ENCODE results near the gene PSMB3. TPM values are rescaled to one million over a fixed set of nuclear protein-coding genes. Genes with fewer than 3 reads are reported as not detected.

The PSMB3 gene
- total and polyA plus RNA-seq, 10 donors = 119 to 235 (median 172) TPM

DNA sequence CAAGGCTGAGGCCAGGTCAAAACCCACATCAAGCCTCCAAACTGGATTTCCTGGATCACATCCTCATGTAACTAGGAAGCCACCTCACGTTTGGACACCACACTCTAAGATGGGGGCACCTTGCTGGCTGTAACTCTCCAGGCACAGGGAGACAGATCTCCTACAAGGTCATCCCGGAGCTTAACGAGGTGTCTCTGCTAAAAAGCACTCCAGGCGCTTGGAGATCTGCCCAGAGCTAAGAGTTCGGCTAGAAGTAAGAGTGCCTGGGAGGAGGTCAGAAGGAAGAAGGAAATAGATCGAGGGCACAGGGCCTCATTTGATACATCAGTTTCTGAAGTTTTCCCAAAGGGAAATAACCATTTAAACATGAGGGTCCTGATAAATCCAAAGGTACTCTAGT, 15.9 kb downstream of the PSMB3 start:
- Histone ChIP-seq H3K4me1 (peaks cover 0 to 5% (median 0%) of the 10 kb centered on the region in 6 donors), H3K4me3 (no peak overlapping the region), H3K36me3 (peaks cover 0 to 100% (median 96%) of the 10 kb centered on the region in 6 donors), H3K27me3 (replicated peaks in 1 of 7) (no peaks in the 10 kb centered on the region), H3K27ac (no peak overlapping the region), H3K9me3 (no peaks in the 10 kb centered on the region)
- DNase-seq = no peak
- intact Hi-C loops (cut with DNase I; ENCODE audit: low total_unique reads) = no loop called here
- TF ChIP-seq POLR2AphosphoS5 (IDR thresholded peaks at IDR 0.05) (no peak), POLR2A (IDR thresholded peaks at IDR 0.05) (no peak)
- TF ChIP-seq, protein P1, sequence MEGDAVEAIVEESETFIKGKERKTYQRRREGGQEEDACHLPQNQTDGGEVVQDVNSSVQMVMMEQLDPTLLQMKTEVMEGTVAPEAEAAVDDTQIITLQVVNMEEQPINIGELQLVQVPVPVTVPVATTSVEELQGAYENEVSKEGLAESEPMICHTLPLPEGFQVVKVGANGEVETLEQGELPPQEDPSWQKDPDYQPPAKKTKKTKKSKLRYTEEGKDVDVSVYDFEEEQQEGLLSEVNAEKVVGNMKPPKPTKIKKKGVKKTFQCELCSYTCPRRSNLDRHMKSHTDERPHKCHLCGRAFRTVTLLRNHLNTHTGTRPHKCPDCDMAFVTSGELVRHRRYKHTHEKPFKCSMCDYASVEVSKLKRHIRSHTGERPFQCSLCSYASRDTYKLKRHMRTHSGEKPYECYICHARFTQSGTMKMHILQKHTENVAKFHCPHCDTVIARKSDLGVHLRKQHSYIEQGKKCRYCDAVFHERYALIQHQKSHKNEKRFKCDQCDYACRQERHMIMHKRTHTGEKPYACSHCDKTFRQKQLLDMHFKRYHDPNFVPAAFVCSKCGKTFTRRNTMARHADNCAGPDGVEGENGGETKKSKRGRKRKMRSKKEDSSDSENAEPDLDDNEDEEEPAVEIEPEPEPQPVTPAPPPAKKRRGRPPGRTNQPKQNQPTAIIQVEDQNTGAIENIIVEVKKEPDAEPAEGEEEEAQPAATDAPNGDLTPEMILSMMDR (IDR thresholded peaks at IDR 0.05 in 8 of 11, conservative IDR thresholded peaks at IDR 0.05 in 3 of 11) = no peak
- 53 to 83% (median 75%) methylated on average over 5 to 6 of the region's 6 CpGs for WGBS, 5 donors

DNA sequence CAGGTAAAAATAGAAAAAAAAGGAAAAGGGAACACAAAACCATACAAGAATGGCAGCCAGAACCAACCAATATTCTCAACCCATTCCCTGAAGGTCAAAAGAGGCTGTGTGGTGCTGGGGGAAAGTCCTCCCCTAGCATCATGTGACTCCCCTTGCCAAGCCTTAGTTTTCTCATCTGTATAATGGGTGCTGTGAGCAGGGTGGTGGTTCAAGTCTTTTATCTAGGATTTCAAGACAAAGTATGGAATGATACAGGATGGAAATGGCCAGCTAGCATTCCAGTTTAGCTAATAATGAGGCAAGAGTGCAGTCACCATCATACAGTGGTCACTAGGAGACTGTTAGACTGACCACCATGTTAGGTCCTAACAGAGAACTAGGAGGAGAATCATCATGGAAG, 20.7 kb downstream of the PSMB3 start:
- no peak for TF ChIP-seq POLR2AphosphoS5 (IDR thresholded peaks at IDR 0.05)
- TF ChIP-seq, protein P1 (IDR thresholded peaks at IDR 0.05 in 8 of 11, conservative IDR thresholded peaks at IDR 0.05 in 3 of 11) = no peak
- TF ChIP-seq POLR2A (IDR thresholded peaks at IDR 0.05) = no peak
- no peak for DNase-seq
- Histone ChIP-seq H3K27me3 (replicated peaks in 1 of 7) (no peaks in the 10 kb centered on the region), H3K4me3 (no peak overlapping the region), H3K36me3 (peaks cover 3 to 100% (median 96%) of the 10 kb centered on the region in 6 donors), H3K27ac (no peak overlapping the region), H3K4me1 (no peaks in the 10 kb centered on the region), H3K9me3 (no peaks in the 10 kb centered on the region)
- intact Hi-C loops (cut with DNase I; ENCODE audit: low total_unique reads) = no loop called here

DNA sequence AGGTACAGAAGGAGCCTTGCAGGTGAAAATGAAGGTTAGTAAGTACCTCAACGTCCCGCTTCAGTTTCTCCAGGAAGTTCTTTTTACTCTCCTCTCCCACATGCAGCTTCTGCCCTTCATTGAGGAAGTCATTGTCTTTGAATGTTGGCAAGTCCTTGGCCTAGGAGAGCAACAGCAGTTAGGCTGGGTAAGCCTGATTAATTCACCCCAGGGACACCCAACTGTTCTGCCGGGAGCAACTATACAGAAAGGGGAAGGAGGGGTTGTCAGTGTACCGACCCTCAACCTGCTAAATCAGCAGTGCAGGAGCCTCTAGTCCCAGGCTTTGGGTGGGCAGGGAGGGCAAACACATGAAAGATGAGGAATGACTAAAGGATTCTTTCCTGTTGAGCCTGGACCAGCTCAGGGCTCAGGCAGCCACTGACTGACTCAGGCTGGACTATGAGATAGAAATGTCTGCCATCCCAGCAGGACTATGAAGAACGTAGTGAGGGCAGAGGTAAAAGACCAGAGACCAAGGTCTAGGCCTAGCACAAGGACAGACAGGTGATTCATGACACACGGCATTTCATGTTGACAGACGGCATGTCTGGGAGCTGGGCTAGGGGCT, 25.2 kb downstream of the PSMB3 start:
- Histone ChIP-seq H3K27me3 (replicated peaks in 1 of 7) (no peaks in the 10 kb centered on the region), H3K36me3 (peaks cover 13 to 100% (median 99%) of the 10 kb centered on the region in 6 donors), H3K9me3 (no peaks in the 10 kb centered on the region), H3K4me3 (no peak overlapping the region), H3K27ac (no peak overlapping the region), H3K4me1 (no peaks in the 10 kb centered on the region)
- 70 to 83% (median 80%) methylated on average over 7 of the region's 7 CpGs for WGBS, 5 donors
- TF ChIP-seq POLR2A (IDR thresholded peaks at IDR 0.05) (no peak), POLR2AphosphoS5 (IDR thresholded peaks at IDR 0.05) (no peak)
- TF ChIP-seq, protein P1 (IDR thresholded peaks at IDR 0.05 in 8 of 11, conservative IDR thresholded peaks at IDR 0.05 in 3 of 11) = no peak
- DNase-seq = no peak
- intact Hi-C loops (cut with DNase I; ENCODE audit: low total_unique reads) = no loop called here

DNA sequence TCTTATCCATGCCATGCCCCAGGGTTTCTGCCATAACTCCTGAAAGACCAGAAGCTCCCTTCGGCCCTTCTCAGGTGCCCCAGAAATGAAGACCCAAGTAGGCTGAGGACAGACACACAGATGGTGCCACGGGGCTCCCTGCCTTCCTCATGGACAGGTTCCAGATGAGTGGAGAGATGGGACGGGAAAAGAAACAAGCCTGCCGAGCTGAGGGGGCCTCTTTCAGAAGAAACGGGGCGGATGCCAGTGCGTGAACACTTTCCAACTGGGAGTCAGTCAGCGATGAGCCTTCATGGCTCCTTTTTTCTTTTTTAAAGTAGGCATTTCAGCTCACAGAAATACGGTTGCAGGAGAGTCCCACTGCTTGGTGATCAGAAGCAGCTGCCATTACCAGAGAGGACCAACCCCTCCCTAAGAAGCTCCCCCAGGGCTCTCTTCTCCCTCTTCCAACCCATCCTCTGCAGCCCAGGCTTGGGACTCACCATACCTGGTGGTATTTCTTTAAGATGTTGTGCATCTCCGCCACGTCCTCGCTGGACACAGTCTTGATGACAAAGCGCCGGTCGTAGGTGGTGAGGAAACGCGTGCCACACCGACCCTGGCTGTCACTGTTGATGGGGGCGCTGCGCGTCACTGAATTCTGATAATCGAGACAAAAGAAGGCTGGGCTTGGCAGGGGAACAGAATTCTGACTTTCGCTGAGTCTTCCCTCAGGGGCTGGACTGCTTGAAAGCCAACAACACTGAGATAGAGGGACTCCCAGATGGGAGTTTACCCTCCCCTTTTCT, 27.6 kb downstream of the PSMB3 start:
- Histone ChIP-seq H3K4me3 (no peak overlapping the region), H3K9me3 (no peaks in the 10 kb centered on the region), H3K27ac (no peak overlapping the region), H3K27me3 (replicated peaks in 1 of 7) (no peaks in the 10 kb centered on the region), H3K4me1 (no peaks in the 10 kb centered on the region), H3K36me3 (peaks cover 13 to 100% (median 99%) of the 10 kb centered on the region in 6 donors)
- intact Hi-C loops (cut with DNase I; ENCODE audit: low total_unique reads) = no loop called here
- WGBS, 5 donors = 90 to 97% (median 93%) methylated on average over 23 of the region's 23 CpGs
- DNase-seq = no peak
- TF ChIP-seq POLR2A (IDR thresholded peaks at IDR 0.05) (no peak), POLR2AphosphoS5 (IDR thresholded peaks at IDR 0.05) (no peak)
- TF ChIP-seq, protein P1 (IDR thresholded peaks at IDR 0.05 in 8 of 11, conservative IDR thresholded peaks at IDR 0.05 in 3 of 11) = no peak

Measured in spleen (tissue), 11 donors.